HepG2 (cell line): ENCODE data around the gene ALOX15. TPM values are rescaled to one million over a fixed set of nuclear protein-coding genes. Genes with fewer than 3 reads are reported as not detected.

Source experiments
- ATAC-seq: fragments of 200-7000 bp; cut with Tn5 transposase; 3 replicates; pipeline ENCODE4 v1.9.1; 2020; ENCODE audit warnings: mild to moderate bottlenecking, moderate library complexity
- BruUV-seq: library from RNA; stranded (reverse); fragments of 400-500 nt; replicated peaks from 2 replicates; lab custom pipeline; 2021; lab: Mats Ljungman, UMichigan
- CTCF ChIA-PET: fragments of 300-600 bp; formaldehyde crosslinking; extraction: SDS; loops from one replicate; lab custom pipeline; 2021; ENCODE audit warnings: low total read pairs, inconsistent platforms, low intra/inter-chr PET ratio; lab: Yijun Ruan, JAX
- POLR2A ChIA-PET: fragments of 350-600 bp; sonication (Branson Sonifier 250); formaldehyde crosslinking; loops from one replicate; lab custom pipeline; 2020; ENCODE audit warnings: antibody characterized with exemption, inconsistent platforms; lab: Yijun Ruan, JAX
- DNase-seq: peaks from one replicate; pipeline ENCODE4 v3.0.0-alpha.2; 2015; ENCODE audit warnings: low spot score
- FAIRE-seq: peaks from 3 replicates; lab custom pipeline; 2011; peaks lifted over from hg19 to GRCh38; lab: Jason Lieb, UNC
- H2AFZ ChIP-seq: one replicate; pipeline ENCODE4 v1.6.1; 2011; ENCODE audit warnings: low read length, inconsistent platforms
- H3K27ac ChIP-seq: fragments of 300-600 bp; 3 replicates; pipeline ENCODE4 v1.8.0; 2011; ENCODE audit warnings: mixed run types, mild to moderate bottlenecking, mixed read lengths, low read length, inconsistent platforms; ENCODE audit not compliant: insufficient read depth; ENCODE audit errors: extremely low read length
- H3K27me3 ChIP-seq, 2 experiments: fragments of 200-600 bp in 1 of 2; 2 replicates in 1 of 2; 3 replicates in 1 of 2; pipeline versions ENCODE4 v1.6.0 to v1.8.0; 2011; ENCODE audit warnings: low read length in 2 of 2, mild to moderate bottlenecking in 2 of 2, moderate library complexity in 2 of 2, inconsistent platforms in 1 of 2; ENCODE audit not compliant: insufficient read depth in 2 of 2, control insufficient read depth in 1 of 2
- H3K36me3 ChIP-seq, 2 experiments: fragments of 200-600 bp in 1 of 2; replicated peaks in 1 of 2; 2 replicates in 1 of 2; 3 replicates in 1 of 2; pipeline versions ENCODE4 v1.5.1 to v1.8.0; 2011; ENCODE audit warnings: low read length in 2 of 2, inconsistent platforms in 1 of 2; ENCODE audit not compliant: insufficient read depth in 2 of 2, control insufficient read depth in 1 of 2
- H3K4me1 ChIP-seq: 2 replicates; pipeline ENCODE4 v1.5.1; 2012; ENCODE audit warnings: low read length, inconsistent platforms; ENCODE audit not compliant: insufficient read depth
- H3K4me2 ChIP-seq: 2 replicates; pipeline ENCODE4 v1.6.0; 2011; ENCODE audit warnings: low read depth, low read length, inconsistent platforms
- H3K4me3 ChIP-seq, 3 experiments: fragments of 200-600 bp in 1 of 3; sonication (generic), shearing (Covaris generic) in 1 of 3; replicated peaks in 1 of 3; 2 replicates each; pipeline ENCODE4 v1.5.1; 2011 to 2016; ENCODE audit warnings: low read length in 3 of 3, inconsistent platforms in 2 of 3, low read depth in 2 of 3, mild to moderate bottlenecking in 2 of 3, control low read depth in 1 of 3, mixed read lengths in 1 of 3; ENCODE audit not compliant: insufficient read depth in 1 of 3
- H3K79me2 ChIP-seq: one replicate; pipeline ENCODE4 v1.6.1; 2011; ENCODE audit warnings: low read length, inconsistent platforms; ENCODE audit not compliant: insufficient read depth
- H3K9ac ChIP-seq: 2 replicates; pipeline ENCODE4 v1.6.0; 2011; ENCODE audit warnings: mild to moderate bottlenecking, low read depth, low read length, inconsistent platforms; ENCODE audit not compliant: insufficient read depth
- H3K9me3 ChIP-seq: 2 replicates; pipeline ENCODE4 v1.5.1; 2012; ENCODE audit warnings: mild to moderate bottlenecking, low read length
- H4K20me1 ChIP-seq: 2 replicates; pipeline ENCODE4 v1.6.0; 2011; ENCODE audit warnings: inconsistent platforms, mild to moderate bottlenecking, low read length, moderate library complexity; ENCODE audit not compliant: insufficient read depth
- ELF1 ChIP-seq: sonication (generic); formaldehyde crosslinking; IDR thresholded peaks from 2 replicates; pipeline ENCODE4 v1.4.0; 2020; ENCODE audit warnings: missing genetic modification reagents
- GLMP ChIP-seq: sonication (generic); formaldehyde crosslinking; IDR thresholded peaks from 2 replicates; pipeline ENCODE4 v1.9.0; 2021; ENCODE audit warnings: missing genetic modification reagents, mild to moderate bottlenecking, borderline replicate concordance
- HOXA9 ChIP-seq: sonication (generic); formaldehyde crosslinking; IDR thresholded peaks from 2 replicates; pipeline ENCODE4 v1.8.1; 2022; ENCODE audit warnings: missing genetic modification reagents, mild to moderate bottlenecking, moderate library complexity, borderline replicate concordance
- HOXD1 ChIP-seq: sonication (generic); formaldehyde crosslinking; IDR thresholded peaks from 2 replicates; pipeline ENCODE4 v1.5.0; 2020; ENCODE audit warnings: missing genetic modification reagents
- JARID2 ChIP-seq: sonication (generic); formaldehyde crosslinking; IDR thresholded peaks from 2 replicates; pipeline ENCODE4 v1.8.1; 2023; ENCODE audit warnings: missing genetic modification reagents, inconsistent platforms; ENCODE audit not compliant: insufficient replicate concordance
- KMT2B ChIP-seq: IDR thresholded peaks from 2 replicates; pipeline ENCODE4 v1.6.1; 2016; ENCODE audit warnings: missing genetic modification reagents, missing compliant biosample characterization
- MZF1 ChIP-seq: sonication (generic); formaldehyde crosslinking; IDR thresholded peaks from 2 replicates; pipeline ENCODE4 v1.8.1; 2023; ENCODE audit warnings: mild to moderate bottlenecking, missing genetic modification reagents, borderline replicate concordance
- NCOA5 ChIP-seq: sonication (generic); formaldehyde crosslinking; IDR thresholded peaks from 2 replicates; pipeline ENCODE4 v1.4.0; 2020; ENCODE audit warnings: missing genetic modification reagents
- SALL1 ChIP-seq: sonication (generic); formaldehyde crosslinking; IDR thresholded peaks from 2 replicates; pipeline ENCODE4 v1.8.0; 2022; ENCODE audit warnings: mild to moderate bottlenecking, missing genetic modification reagents
- SIN3A ChIP-seq: IDR thresholded peaks from 2 replicates; pipeline ENCODE4 v1.6.1; 2011; ENCODE audit warnings: low read depth, mild to moderate bottlenecking, control low read depth, low read length, borderline replicate concordance
- ZBED4 ChIP-seq: sonication (generic); formaldehyde crosslinking; IDR thresholded peaks from 2 replicates; pipeline ENCODE4 v1.4.0; 2020; ENCODE audit warnings: missing genetic modification reagents, borderline replicate concordance
- ZBTB1 ChIP-seq: sonication (generic); formaldehyde crosslinking; IDR thresholded peaks from 2 replicates; pipeline ENCODE4 v1.4.0; 2020; ENCODE audit warnings: missing genetic modification reagents, borderline replicate concordance
- ZNF101 ChIP-seq: sonication (generic); formaldehyde crosslinking; IDR thresholded peaks from 2 replicates; pipeline ENCODE4 v1.4.0; 2020; ENCODE audit warnings: mild to moderate bottlenecking, low read depth, missing genetic modification reagents, borderline replicate concordance
- ZNF207 ChIP-seq: fragments of 450-650 bp; IDR thresholded peaks from 2 replicates; pipeline ENCODE4 v1.6.1; 2016; ENCODE audit warnings: antibody characterized with exemption, borderline replicate concordance
- ZNF678 ChIP-seq: sonication (generic); formaldehyde crosslinking; IDR thresholded peaks from 2 replicates; pipeline ENCODE4 v1.4.0; 2020; ENCODE audit warnings: mild to moderate bottlenecking, missing genetic modification reagents
- WGBS: methylation state at CpG from one replicate; pipeline ENCODE4 v1.1.6; 2017; ENCODE audit warnings: low lambda C conversion rate; 5-methylcytosine and 5-hydroxymethylcytosine counted together
- in situ Hi-C: cut with HindIII; loops from 2 replicates; pipeline ENCODE4 v1.10.0; 2017; ENCODE audit warnings: low pct_unique_long_range_greater_than_20kb; ENCODE audit not compliant: extremely low pct_ligation_motif_present
- intact Hi-C: fragments of 100-400 bp; cut with micrococcal nuclease; formaldehyde crosslinking; loops from one replicate; pipeline ENCODE4 v1.10.0; 2022; ENCODE audit not compliant: unreplicated experiment
- polyA plus RNA-seq, 8 experiments: library from polyadenylated mRNA; depleted of rRNA in 3 of 8; stranded (reverse) in 7 of 8; unstranded in 1 of 8; fragments of >200 nt; fragmentation: Illumina TruSeq in 4 of 8; extraction: Trizol in 4 of 8; gene quantifications; 2 replicates each; pipeline versions ENCODE4 v1.2.1 to v1.2.3, GENCODE V29; 2011 to 2016; ENCODE audit warnings: low read depth in 4 of 8, missing spikeins in 1 of 8, mixed read lengths in 1 of 8; ENCODE audit not compliant: insufficient read depth in 1 of 8
- total RNA-seq, 5 experiments: library from RNA; depleted of rRNA; stranded (reverse); fragments of >200 nt; fragmentation: Illumina TruSeq; extraction: Trizol; gene quantifications; 2 replicates each; pipeline ENCODE4 v1.2.3, GENCODE V29; 2016; ENCODE audit warnings: low read depth in 1 of 5
- TF ChIP-seq, protein P1 (sequence below): IDR thresholded peaks from 2 replicates; pipeline ENCODE4 v1.6.1; 2016; ENCODE audit warnings: missing biosample characterization, missing genetic modification reagents, low read depth

Gene ALOX15
- total and polyA plus RNA-seq, 2 of the 13 experiments (the other 11 are each of a cell fraction or from before 2014, with no cell fraction given) = 0.04 TPM; not detected in 1

- no peaks in the 10 kb centered on the region for H3K79me2 ChIP-seq
- TF ChIP-seq ZNF101 (CRISPR knock-in tag) (no peak), ZNF678 (no peak), HOXD1 (CRISPR knock-in tag) (no peak), SIN3A (no peak), ELF1 (CRISPR knock-in tag) (no peak), ZBTB1 (CRISPR knock-in tag) (no peak), ZNF207 (no peak), MZF1 (CRISPR knock-in tag) (no peak), KMT2B (CRISPR knock-in tag) (no peak), GLMP (CRISPR knock-in tag) (no peak), ZBED4 (CRISPR knock-in tag) (no peak), SALL1 (CRISPR knock-in tag) (no peak), HOXA9 (CRISPR knock-in tag) (no peak), JARID2 (CRISPR knock-in tag) (no peak), NCOA5 (CRISPR knock-in tag) (no peak)
- TF ChIP-seq, protein P1, sequence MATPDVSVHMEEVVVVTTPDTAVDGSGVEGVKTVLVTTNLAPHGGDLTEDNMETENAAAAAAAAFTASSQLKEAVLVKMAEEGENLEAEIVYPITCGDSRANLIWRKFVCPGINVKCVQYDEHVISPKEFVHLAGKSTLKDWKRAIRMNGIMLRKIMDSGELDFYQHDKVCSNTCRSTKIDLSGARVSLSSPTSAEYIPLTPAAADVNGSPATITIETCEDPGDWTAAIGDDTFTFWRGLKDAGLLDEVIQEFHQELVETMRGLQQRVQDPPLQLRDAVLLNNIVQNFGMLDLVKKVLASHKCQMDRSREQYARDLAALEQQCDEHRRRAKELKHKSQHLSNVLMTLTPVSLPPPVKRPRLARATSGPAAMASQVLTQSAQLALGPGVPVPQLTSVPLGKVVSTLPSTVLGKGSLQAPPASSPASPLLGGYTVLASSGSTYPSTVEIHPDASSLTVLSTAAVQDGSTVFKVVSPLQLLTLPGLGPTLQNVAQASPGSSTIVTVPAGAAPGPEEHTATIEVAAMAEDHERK = no peak
- TF ChIP-seq, all 625 proteins: peak for 0
These were observed 55.9 kb downstream of the ALOX15 start for GRCh38 chr17:4585638-4585994.

More at GRCh38 chr17:4585638-4585994, 55.9 kb downstream of the ALOX15 start:
- no peaks in the 10 kb centered on the region for H3K9me3 ChIP-seq
- no peak for ATAC-seq
- no TSS peak for BruUV-seq
- FAIRE-seq = no peak
- no peaks in the 10 kb centered on the region for H3K36me3 ChIP-seq
- H3K27ac ChIP-seq = no peak overlapping the region
- ChIA-PET POLR2A (interaction anchor here (1.0 kb wide), 1 partner anchor 19 kb away, joined by 3 read pairs; no protein-coding TSS in a partner anchor), CTCF (no interaction called here)
- peaks cover 44% of the 10 kb centered on the region for H3K4me1 ChIP-seq
- no peaks in the 10 kb centered on the region for H4K20me1 ChIP-seq
- H3K4me2 ChIP-seq = peak overlapping the region; percentile 88
- H3K4me3 ChIP-seq = peak overlapping the region in 1 of 3 experiments; percentile 73; a peak in 1 of 6 replicates
- no peak overlapping the region for H3K9ac ChIP-seq
- no peak for DNase-seq
- no peak overlapping the region for H2AFZ ChIP-seq
- H3K27me3 ChIP-seq = peaks cover 0 to 43% of the 10 kb centered on the region in 2 experiments; a peak in 4 of 5 replicates
- 31% methylated on average over 5 of the region's 7 CpGs for WGBS
- in situ Hi-C loops (no loop called here), intact Hi-C loops (no loop called here)
